Measurements from ENCODE around the gene SMAD3. TPM values are rescaled to one million over a fixed set of nuclear protein-coding genes. Genes with fewer than 3 reads are reported as not detected.

SMAD3 gene
- total and polyA plus RNA-seq, 2 of the 8 experiments (the other 6 are each of a cell fraction or from before 2014, with no cell fraction given): 10.1 to 12.4 TPM

GRCh38 chr15:67143646-67144045 is 78.2 kb downstream of the SMAD3 start:
- Histone ChIP-seq H3K27me3 (replicated peaks in 1 of 4; ENCODE audit: control insufficient read depth in 3 of 4, extremely low read depth in 1 of 4, insufficient read depth in 3 of 4, low read length in 3 of 4) (no peaks in the 10 kb centered on the region; a peak in 3 of 7 replicates), H4K8ac (ENCODE audit: extremely low read depth, insufficient read depth, low read length) (no peak overlapping the region), H3K79me2 (ENCODE audit: control insufficient read depth in 1 of 2, insufficient read depth in 2 of 2, low read length in 2 of 2) (no peaks in the 10 kb centered on the region; a peak in 1 of 4 replicates), H2BK12ac (ENCODE audit: low read depth, low read length) (no peak overlapping the region), H3K9ac (replicated peaks in 1 of 4; ENCODE audit: extremely low read depth in 1 of 4, low read depth in 3 of 4, low read length in 3 of 4) (no peak overlapping the region), H3K18ac (ENCODE audit: extremely low read depth, low read length) (no peak overlapping the region), H2BK120ac (replicated peaks; ENCODE audit: low read depth, low read length) (no peak overlapping the region), H3K23ac (ENCODE audit: insufficient read length) (no peak overlapping the region), H3K27ac (ENCODE audit: low read depth, low read length) (no peak overlapping the region), H3K4me2 (ENCODE audit: insufficient read depth in 1 of 2, low read depth in 2 of 2, low read length in 2 of 2) (no peak overlapping the region), H3K79me1 (ENCODE audit: low read depth, low read length) (no peaks in the 10 kb centered on the region), H3K4ac (replicated peaks; ENCODE audit: insufficient read length, low read depth, low read length) (no peak overlapping the region), H2AFZ (ENCODE audit: low read length) (no peak overlapping the region), H3K4me1 (replicated peaks in 1 of 4; ENCODE audit: control insufficient read depth in 3 of 4, insufficient read depth in 4 of 4, low read length in 3 of 4) (peaks cover 16 to 36% (median 21%) of the 10 kb centered on the region in 4 experiments), H3K36me3 (ENCODE audit: control insufficient read depth in 2 of 4, insufficient read depth in 4 of 4, low read length in 3 of 4) (no peaks in the 10 kb centered on the region), H4K20me1 (replicated peaks in 1 of 2; ENCODE audit: control insufficient read depth in 1 of 2, insufficient read depth in 2 of 2, low read length in 2 of 2) (no peaks in the 10 kb centered on the region), H4K5ac (ENCODE audit: insufficient read length, low read depth, low read length) (no peak overlapping the region), H3K23me2 (ENCODE audit: low read depth, low read length) (no peaks in the 10 kb centered on the region), H2BK15ac (ENCODE audit: low read length) (no peak overlapping the region), H4K91ac (replicated peaks; ENCODE audit: insufficient read length, low read length) (no peak overlapping the region), H2BK20ac (ENCODE audit: low read length) (no peak overlapping the region), H3K4me3 (ENCODE audit: extremely low read depth in 1 of 4, insufficient read depth in 2 of 4, low read depth in 3 of 4, low read length in 4 of 4) (no peak overlapping the region), H2BK5ac (ENCODE audit: low read depth, low read length) (no peak overlapping the region), H3K9me3 (ENCODE audit: insufficient read depth in 2 of 2, low read depth in 1 of 2, low read length in 1 of 2) (no peaks in the 10 kb centered on the region), H3K56ac (replicated peaks; ENCODE audit: insufficient read length, low read depth, low read length) (no peak overlapping the region), H2AK5ac (ENCODE audit: low read depth, low read length) (no peak overlapping the region), H3K14ac (ENCODE audit: insufficient read length) (no peak overlapping the region)
- ChIA-PET POLR2A (ENCODE audit: partially characterized antibody) (no interaction called here), CTCF (ENCODE audit: partially characterized antibody) (interaction anchor here (0.6 to 1.1 kb wide), 2 partner anchors 68 to 102 kb away, joined by 3 read pairs; no protein-coding TSS in a partner anchor)
- no peak for DNase-seq (ENCODE audit: low read depth in 1 of 2, low spot score in 2 of 2)
- 92% methylated on average over 6 of the region's 6 CpGs; no CpG with 5 or more reads in 1 of the 2 experiments for WGBS, 2 experiments (ENCODE audit: extremely low coverage in 1 of 2, insufficient coverage in 1 of 2, insufficient read length in 1 of 2, insufficient replicate concordance in 2 of 2, low coverage in 1 of 2, low lambda C conversion rate in 2 of 2, missing lambda C conversion rate in 1 of 2)
- FAIRE-seq: no peak
- TF ChIP-seq BRCA1 (IDR thresholded peaks at IDR 0.05; ENCODE audit: low read depth, low read length) (no peak), POLR2AphosphoS5 (IDR thresholded peaks at IDR 0.05; ENCODE audit: low read depth, low read length) (no peak), USF2 (IDR thresholded peaks at IDR 0.05; ENCODE audit: low read length) (no peak), NANOG (IDR thresholded peaks at IDR 0.05; ENCODE audit: insufficient read depth, low read depth, low read length, poor library complexity, severe bottlenecking) (no peak), YY1 (IDR thresholded peaks at IDR 0.05; ENCODE audit: low read depth, low read length) (no peak), TEAD4 (IDR thresholded peaks at IDR 0.05; ENCODE audit: low read depth, low read length) (no peak), FOSL1 (IDR thresholded peaks at IDR 0.05; ENCODE audit: insufficient read depth, low read depth, low read length) (no peak), TAF1 (IDR thresholded peaks at IDR 0.05; ENCODE audit: low read depth, low read length) (no peak), E2F6 (IDR thresholded peaks at IDR 0.05) (no peak), CHD2 (IDR thresholded peaks at IDR 0.05; ENCODE audit: low read length) (no peak), RFX5 (IDR thresholded peaks at IDR 0.05; ENCODE audit: borderline replicate concordance, low read depth, low read length) (no peak), PHF8 (conservative IDR thresholded peaks at IDR 0.05; ENCODE audit: low read depth, low read length) (no peak), MAX (IDR thresholded peaks at IDR 0.05) (no peak)

Data from H1 (cell line).